ENCODE results near the gene SYCP2L. TPM values are rescaled to one million over a fixed set of nuclear protein-coding genes. Genes with fewer than 3 reads are reported as not detected.

SYCP2L gene
- polyA plus RNA-seq, 1 of the 3 experiments (the other 2 are of a cell fraction) = 0.82 TPM

DNA sequence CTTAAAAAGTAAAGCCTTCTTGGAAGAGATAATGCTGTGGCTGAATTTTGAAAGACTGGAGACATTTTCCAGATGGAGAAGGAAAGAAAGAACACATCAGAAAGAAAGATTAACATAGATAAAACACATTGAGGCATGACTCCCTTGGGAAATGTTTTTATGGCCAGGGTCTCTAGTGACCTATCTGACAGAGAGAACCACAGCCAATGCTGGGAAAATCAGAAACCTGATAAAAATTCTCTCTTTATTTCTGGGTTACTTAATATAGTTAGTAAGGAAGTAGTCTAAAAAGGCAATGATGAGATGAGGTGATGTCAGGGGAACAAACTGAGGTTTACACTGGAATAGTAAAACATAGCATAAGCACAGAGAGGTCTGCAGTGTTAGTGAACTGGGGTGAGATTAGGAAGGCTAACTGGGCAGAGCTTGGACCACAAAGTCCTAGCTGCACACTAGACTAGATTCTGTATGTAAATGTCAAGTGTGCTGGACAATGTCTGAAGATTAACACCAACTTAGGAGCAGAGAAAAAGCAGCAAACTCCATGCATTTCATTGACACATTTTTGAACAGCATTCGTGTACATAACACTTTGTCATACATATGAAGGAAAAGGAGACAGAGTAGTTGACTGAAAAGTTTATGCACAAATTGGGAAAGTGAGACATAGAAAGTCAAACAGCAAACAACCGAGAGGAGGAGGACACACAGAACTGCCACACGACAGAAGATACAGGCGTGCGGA is 126.3 kb downstream of the SYCP2L start (continued):
- TF ChIP-seq ELF1 (IDR thresholded peaks at IDR 0.05) (no peak), FOSL2 (IDR thresholded peaks at IDR 0.05; ENCODE audit: borderline replicate concordance, low read depth) (no peak), RCOR1 (IDR thresholded peaks at IDR 0.05; ENCODE audit: low read length) (no peak)
- TF ChIP-seq, protein P1, sequence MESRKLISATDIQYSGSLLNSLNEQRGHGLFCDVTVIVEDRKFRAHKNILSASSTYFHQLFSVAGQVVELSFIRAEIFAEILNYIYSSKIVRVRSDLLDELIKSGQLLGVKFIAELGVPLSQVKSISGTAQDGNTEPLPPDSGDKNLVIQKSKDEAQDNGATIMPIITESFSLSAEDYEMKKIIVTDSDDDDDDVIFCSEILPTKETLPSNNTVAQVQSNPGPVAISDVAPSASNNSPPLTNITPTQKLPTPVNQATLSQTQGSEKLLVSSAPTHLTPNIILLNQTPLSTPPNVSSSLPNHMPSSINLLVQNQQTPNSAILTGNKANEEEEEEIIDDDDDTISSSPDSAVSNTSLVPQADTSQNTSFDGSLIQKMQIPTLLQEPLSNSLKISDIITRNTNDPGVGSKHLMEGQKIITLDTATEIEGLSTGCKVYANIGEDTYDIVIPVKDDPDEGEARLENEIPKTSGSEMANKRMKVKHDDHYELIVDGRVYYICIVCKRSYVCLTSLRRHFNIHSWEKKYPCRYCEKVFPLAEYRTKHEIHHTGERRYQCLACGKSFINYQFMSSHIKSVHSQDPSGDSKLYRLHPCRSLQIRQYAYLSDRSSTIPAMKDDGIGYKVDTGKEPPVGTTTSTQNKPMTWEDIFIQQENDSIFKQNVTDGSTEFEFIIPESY (IDR thresholded peaks at IDR 0.05; ENCODE audit: borderline replicate concordance, low read depth) = no peak

DNA sequence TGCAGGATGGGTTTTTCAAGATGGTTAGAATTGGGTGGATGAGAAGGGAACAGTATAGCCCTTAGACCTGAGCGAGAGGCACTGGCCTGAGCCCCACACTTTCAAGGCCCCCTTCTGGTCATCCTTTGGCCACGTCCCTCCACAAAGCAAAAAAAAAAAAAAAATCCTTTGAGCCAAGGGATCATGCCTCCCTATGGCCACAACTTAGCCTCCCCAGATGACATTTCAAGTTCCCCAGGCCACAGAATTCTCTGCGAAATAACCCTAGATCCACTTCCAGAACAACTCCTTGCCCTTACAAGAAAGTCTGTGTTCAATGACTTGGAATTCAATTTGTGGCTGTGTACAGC is 126.8 kb downstream of the SYCP2L start:
- Histone ChIP-seq H2AFZ (ENCODE audit: low read depth) (no peak overlapping the region), H3K4me1 (ENCODE audit: control insufficient read depth in 1 of 2, insufficient read depth in 2 of 2, low read depth in 1 of 2, low read length in 1 of 2) (peaks cover 4 to 9% of the 10 kb centered on the region in 2 experiments; a peak in 3 of 4 replicates), H3K9ac (no peak overlapping the region), H3K27me3 (ENCODE audit: insufficient read depth) (no peaks in the 10 kb centered on the region), H3K4me2 (no peak overlapping the region), H3K4me3 (ENCODE audit: low read depth in 2 of 2, low read length in 1 of 2) (no peak overlapping the region), H3F3A (replicated peaks; ENCODE audit: insufficient read depth) (no peaks in the 10 kb centered on the region), H4K20me1 (ENCODE audit: insufficient read depth) (no peaks in the 10 kb centered on the region), H3K27ac (ENCODE audit: low read depth in 2 of 2, low read length in 1 of 2) (no peak overlapping the region), H3K9me3 (no peaks in the 10 kb centered on the region), H3K9me2 (no peaks in the 10 kb centered on the region), H3K36me3 (replicated peaks in 1 of 2; ENCODE audit: control insufficient read depth in 1 of 2, insufficient read depth in 2 of 2, low read length in 1 of 2) (no peaks in the 10 kb centered on the region), H3K79me2 (ENCODE audit: insufficient read depth) (no peaks in the 10 kb centered on the region)
- POLR2A ChIA-PET = no interaction called here
- WGBS (ENCODE audit: low lambda C conversion rate) = 77% methylated on average over 3 of the region's 3 CpGs
- CTCF ChIA-PET = no interaction called here
- no peak for TF ChIP-seq CHD2 (IDR thresholded peaks at IDR 0.05; ENCODE audit: low read length, partially characterized antibody)
- TF ChIP-seq, protein P2, sequence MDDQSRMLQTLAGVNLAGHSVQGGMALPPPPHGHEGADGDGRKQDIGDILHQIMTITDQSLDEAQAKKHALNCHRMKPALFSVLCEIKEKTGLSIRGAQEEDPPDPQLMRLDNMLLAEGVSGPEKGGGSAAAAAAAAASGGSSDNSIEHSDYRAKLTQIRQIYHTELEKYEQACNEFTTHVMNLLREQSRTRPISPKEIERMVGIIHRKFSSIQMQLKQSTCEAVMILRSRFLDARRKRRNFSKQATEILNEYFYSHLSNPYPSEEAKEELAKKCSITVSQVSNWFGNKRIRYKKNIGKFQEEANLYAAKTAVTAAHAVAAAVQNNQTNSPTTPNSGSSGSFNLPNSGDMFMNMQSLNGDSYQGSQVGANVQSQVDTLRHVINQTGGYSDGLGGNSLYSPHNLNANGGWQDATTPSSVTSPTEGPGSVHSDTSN (IDR thresholded peaks at IDR 0.05) = no peak
- no peak for TF ChIP-seq SMC3 (IDR thresholded peaks at IDR 0.05; ENCODE audit: low read depth, low read length)
- no peak for TF ChIP-seq POLR2AphosphoS5 (IDR thresholded peaks at IDR 0.05; ENCODE audit: low read depth, low read length)
- TF ChIP-seq EP300 (IDR thresholded peaks at IDR 0.05; ENCODE audit: borderline replicate concordance in 1 of 2, low read depth in 1 of 2, low read length in 1 of 2) = no peak
- TF ChIP-seq NRF1 (IDR thresholded peaks at IDR 0.05; ENCODE audit: low read depth, low read length) = no peak
- TF ChIP-seq, protein P1 (IDR thresholded peaks at IDR 0.05; ENCODE audit: borderline replicate concordance, low read depth) = no peak
- TF ChIP-seq FOXJ3 (CRISPR knock-in tag; IDR thresholded peaks at IDR 0.05) = no peak
- TF ChIP-seq, protein P3, sequence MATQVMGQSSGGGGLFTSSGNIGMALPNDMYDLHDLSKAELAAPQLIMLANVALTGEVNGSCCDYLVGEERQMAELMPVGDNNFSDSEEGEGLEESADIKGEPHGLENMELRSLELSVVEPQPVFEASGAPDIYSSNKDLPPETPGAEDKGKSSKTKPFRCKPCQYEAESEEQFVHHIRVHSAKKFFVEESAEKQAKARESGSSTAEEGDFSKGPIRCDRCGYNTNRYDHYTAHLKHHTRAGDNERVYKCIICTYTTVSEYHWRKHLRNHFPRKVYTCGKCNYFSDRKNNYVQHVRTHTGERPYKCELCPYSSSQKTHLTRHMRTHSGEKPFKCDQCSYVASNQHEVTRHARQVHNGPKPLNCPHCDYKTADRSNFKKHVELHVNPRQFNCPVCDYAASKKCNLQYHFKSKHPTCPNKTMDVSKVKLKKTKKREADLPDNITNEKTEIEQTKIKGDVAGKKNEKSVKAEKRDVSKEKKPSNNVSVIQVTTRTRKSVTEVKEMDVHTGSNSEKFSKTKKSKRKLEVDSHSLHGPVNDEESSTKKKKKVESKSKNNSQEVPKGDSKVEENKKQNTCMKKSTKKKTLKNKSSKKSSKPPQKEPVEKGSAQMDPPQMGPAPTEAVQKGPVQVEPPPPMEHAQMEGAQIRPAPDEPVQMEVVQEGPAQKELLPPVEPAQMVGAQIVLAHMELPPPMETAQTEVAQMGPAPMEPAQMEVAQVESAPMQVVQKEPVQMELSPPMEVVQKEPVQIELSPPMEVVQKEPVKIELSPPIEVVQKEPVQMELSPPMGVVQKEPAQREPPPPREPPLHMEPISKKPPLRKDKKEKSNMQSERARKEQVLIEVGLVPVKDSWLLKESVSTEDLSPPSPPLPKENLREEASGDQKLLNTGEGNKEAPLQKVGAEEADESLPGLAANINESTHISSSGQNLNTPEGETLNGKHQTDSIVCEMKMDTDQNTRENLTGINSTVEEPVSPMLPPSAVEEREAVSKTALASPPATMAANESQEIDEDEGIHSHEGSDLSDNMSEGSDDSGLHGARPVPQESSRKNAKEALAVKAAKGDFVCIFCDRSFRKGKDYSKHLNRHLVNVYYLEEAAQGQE (IDR thresholded peaks at IDR 0.05; ENCODE audit: low read depth, low read length) = no peak
- TF ChIP-seq RXRA (IDR thresholded peaks at IDR 0.05; ENCODE audit: borderline replicate concordance, low read depth) = no peak
- no peak for TF ChIP-seq TEAD4 (IDR thresholded peaks at IDR 0.05; ENCODE audit: borderline replicate concordance, insufficient read depth)
- TF ChIP-seq RAD21 (IDR thresholded peaks at IDR 0.05; ENCODE audit: low read length) = no peak
- TF ChIP-seq, protein P4, sequence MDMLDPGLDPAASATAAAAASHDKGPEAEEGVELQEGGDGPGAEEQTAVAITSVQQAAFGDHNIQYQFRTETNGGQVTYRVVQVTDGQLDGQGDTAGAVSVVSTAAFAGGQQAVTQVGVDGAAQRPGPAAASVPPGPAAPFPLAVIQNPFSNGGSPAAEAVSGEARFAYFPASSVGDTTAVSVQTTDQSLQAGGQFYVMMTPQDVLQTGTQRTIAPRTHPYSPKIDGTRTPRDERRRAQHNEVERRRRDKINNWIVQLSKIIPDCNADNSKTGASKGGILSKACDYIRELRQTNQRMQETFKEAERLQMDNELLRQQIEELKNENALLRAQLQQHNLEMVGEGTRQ (IDR thresholded peaks at IDR 0.05; ENCODE audit: borderline replicate concordance, low read depth, low read length) = no peak
- no peak for TF ChIP-seq MEF2A (IDR thresholded peaks at IDR 0.05; ENCODE audit: borderline replicate concordance, low read depth)
- no peak for TF ChIP-seq SIN3A (IDR thresholded peaks at IDR 0.05; ENCODE audit: borderline replicate concordance, low read depth, low read length)
- TF ChIP-seq JUND (IDR thresholded peaks at IDR 0.05) = no peak
- no peak for TF ChIP-seq FOXM1 (IDR thresholded peaks at IDR 0.05; ENCODE audit: low read depth)
- no peak for DNase-seq

All from SK-N-SH (cell line).